ENCODE measurements around the gene MYO5C.

DNA sequence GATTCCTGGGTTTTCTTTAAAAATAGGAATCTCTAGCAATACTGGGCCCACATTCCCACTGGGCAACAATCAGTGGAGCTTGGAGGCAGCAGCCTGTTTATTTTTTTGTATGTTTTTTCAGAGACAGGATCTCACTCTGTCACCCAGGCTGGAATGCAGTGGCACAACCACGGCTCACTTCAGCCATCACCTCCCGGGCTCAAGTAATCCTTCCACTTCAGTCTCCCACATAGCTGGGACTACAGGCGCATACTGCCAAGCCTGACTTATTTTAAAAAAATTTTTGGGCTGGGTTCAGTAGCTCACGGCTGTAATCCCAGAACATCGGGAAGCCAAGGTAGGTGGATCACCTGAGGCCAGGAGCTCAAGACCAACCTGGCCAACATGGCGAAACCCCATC is 75.4 kb downstream of the MYO5C start:
- TF ChIP-seq, protein P1, sequence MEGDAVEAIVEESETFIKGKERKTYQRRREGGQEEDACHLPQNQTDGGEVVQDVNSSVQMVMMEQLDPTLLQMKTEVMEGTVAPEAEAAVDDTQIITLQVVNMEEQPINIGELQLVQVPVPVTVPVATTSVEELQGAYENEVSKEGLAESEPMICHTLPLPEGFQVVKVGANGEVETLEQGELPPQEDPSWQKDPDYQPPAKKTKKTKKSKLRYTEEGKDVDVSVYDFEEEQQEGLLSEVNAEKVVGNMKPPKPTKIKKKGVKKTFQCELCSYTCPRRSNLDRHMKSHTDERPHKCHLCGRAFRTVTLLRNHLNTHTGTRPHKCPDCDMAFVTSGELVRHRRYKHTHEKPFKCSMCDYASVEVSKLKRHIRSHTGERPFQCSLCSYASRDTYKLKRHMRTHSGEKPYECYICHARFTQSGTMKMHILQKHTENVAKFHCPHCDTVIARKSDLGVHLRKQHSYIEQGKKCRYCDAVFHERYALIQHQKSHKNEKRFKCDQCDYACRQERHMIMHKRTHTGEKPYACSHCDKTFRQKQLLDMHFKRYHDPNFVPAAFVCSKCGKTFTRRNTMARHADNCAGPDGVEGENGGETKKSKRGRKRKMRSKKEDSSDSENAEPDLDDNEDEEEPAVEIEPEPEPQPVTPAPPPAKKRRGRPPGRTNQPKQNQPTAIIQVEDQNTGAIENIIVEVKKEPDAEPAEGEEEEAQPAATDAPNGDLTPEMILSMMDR (conservative IDR thresholded peaks at IDR 0.05; ENCODE audit: low read length), result no peak
- TF ChIP-seq EZH2phosphoT487 (IDR thresholded peaks at IDR 0.05; ENCODE audit: borderline replicate concordance, low read depth, low read length), result no peak

All from OCI-LY7 (cell line).